Activated CD8-positive, alpha-beta T cell treated with anti-CD3 and anti-CD28 coated beads, Interleukin-2, amount 10 ng/mL, durations not matched to agents 7 days and 5 days (primary cell): Measurements from ENCODE around the gene DNASE1L2. TPM values are rescaled to one million over a fixed set of nuclear protein-coding genes. Genes with fewer than 3 reads are reported as not detected.

Experiments
- ATAC-seq: fragments of 150-1000 bp; cut with Tn5 transposase; one replicate; pipeline ENCODE4 v1.10.0; 2021; ENCODE audit warnings: moderate library complexity
- CTCF ChIA-PET: fragments of 350-600 bp; sonication (Branson Sonifier 250); formaldehyde crosslinking; loops from one replicate; lab custom pipeline; 2021; ENCODE audit warnings: antibody characterized with exemption; lab: Charles Lee
- POLR2A ChIA-PET: fragments of 350-600 bp; sonication (Branson Sonifier 250); formaldehyde crosslinking; loops from one replicate; lab custom pipeline; 2021; ENCODE audit warnings: antibody characterized with exemption; lab: Charles Lee
- DNase-seq: peaks from one replicate; pipeline ENCODE4 v3.0.0-alpha.2; 2020
- H3K27ac Mint-ChIP-seq: one replicate; pipeline ENCODE4 v1.8.0; 2021; ENCODE audit warnings: mild to moderate bottlenecking, mixed read lengths
- H3K27me3 Mint-ChIP-seq: one replicate; pipeline ENCODE4 v1.8.0; 2021; ENCODE audit warnings: low read depth, mixed read lengths
- H3K36me3 Mint-ChIP-seq: one replicate; pipeline ENCODE4 v1.8.0; 2021; ENCODE audit warnings: low read depth, mixed read lengths
- H3K4me1 Mint-ChIP-seq: one replicate; pipeline ENCODE4 v1.8.0; 2021; ENCODE audit warnings: low read depth, mixed read lengths
- H3K4me3 Mint-ChIP-seq: one replicate; pipeline ENCODE4 v1.8.0; 2021; ENCODE audit warnings: mild to moderate bottlenecking, mixed read lengths
- H3K9me3 Mint-ChIP-seq: one replicate; pipeline ENCODE4 v1.8.0; 2022; ENCODE audit warnings: mixed read lengths; ENCODE audit not compliant: insufficient read depth
- total RNA-seq, 2 experiments: library from RNA; stranded (reverse); gene quantifications; one replicate each; pipeline ENCODE4 v1.2.3, GENCODE V29; 2021

Gene DNASE1L2
- total RNA-seq, 2 experiments from 2014 or later, result 3.3 to 4.1 TPM

DNA sequence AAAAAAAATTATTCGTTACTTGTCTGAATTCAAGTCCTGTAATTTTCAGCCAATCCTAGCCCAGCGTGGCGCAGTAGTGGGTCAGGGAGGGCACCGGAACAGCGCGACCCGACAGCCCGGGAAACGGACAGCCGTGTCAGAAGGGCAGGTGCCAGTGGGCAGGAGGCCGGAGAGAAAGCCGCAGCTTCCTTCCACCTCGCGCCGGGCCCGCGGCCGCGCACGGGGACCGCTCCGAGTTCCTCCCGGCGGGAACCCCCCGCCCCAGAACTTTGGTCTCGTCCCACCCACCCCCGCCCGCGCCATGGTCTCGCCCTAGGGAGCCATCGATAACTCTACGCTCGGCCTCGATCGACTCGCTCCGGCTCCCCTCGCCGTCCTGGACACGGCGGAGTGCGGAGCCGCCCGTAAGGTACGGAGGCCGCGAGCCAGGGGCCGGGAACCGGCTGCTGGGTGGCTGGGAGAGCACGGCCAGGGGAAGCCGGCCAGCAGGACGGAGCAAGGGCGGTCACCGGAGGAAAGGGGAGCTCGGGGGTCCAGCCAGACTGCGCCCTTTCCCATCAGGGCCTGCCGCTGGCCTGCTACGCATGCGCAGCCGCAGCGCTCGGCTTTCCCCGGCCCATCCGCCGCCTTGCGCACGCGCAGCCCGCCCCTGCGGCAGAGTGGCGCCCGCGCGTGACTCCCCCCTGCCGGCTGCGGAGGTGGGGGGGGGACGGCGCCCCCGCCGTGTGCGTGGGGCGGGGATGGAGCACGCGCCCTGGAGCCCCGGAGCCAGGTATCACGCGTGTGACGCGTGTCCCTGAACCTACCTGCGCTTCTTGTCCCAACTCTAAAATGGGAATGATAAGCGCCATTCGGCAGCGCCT, 30.9 kb upstream of the DNASE1L2 start, which contains the start of gene MLST8:
Gene MLST8, plus strand, starts transcription at position 351 of the 863 bp plus-strand sequence. CDS start 632 bp downstream, outside the sequence.
- Mint-ChIP-seq H3K36me3 (peaks cover 17% of the 10 kb centered on the region), H3K4me3 (peak within 1 kb of the TSS; percentile 86), H3K27me3 (peaks cover 9% of the 10 kb centered on the region), H3K9me3 (no peaks in the 10 kb centered on the region), H3K27ac (peak within 1 kb of the TSS; percentile 85), H3K4me1 (peaks cover 24% of the 10 kb centered on the region)
- peak; percentile 90 for DNase-seq
- ChIA-PET POLR2A (interaction anchor here (0.7 to 2.0 kb wide), 5 partner anchors 9 to 240 kb away, joined by 3 to 9 read pairs (median 4); partner anchors contain the start of genes ECI1, PGP, RPS2 and TRAF7), CTCF (interaction anchor here (1.1 to 2.1 kb wide), 3 partner anchors 9 to 50 kb away, joined by 3 to 6 read pairs (median 5); partner anchors contain the start of genes ECI1, PGP and TRAF7)
- ATAC-seq, result peak; percentile 79

DNA sequence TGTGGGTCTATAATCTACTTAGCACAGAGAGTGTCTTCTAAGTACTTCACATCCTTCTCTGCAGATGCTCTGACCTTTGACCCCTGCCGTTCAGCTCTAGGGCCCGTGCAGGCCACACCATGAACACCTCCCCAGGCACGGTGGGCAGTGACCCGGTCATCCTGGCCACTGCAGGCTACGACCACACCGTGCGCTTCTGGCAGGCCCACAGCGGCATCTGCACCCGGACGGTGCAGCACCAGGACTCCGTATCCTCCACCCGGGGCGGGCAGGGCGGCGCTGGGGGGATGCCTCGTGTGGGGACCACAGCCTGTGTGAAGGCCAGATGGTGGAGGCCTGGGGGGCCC, 30.3 kb upstream of the DNASE1L2 start:
- ChIA-PET CTCF (interaction anchor here (1.1 to 2.1 kb wide), 3 partner anchors 9 to 51 kb away, joined by 3 to 6 read pairs (median 5); partner anchors contain the start of genes ECI1, PGP and TRAF7), POLR2A (interaction anchor here (0.5 to 2.0 kb wide), 6 partner anchors 8 to 262 kb away, joined by 3 to 9 read pairs (median 4); partner anchors contain the start of genes ECI1, PGP, RPS2 and TRAF7)
- peak overlapping the region; percentile 84 for H3K27ac Mint-ChIP-seq
- peak overlapping the region; percentile 86 for H3K4me3 Mint-ChIP-seq
- no peak for DNase-seq
- H3K4me1 Mint-ChIP-seq, result peaks cover 24% of the 10 kb centered on the region
- ATAC-seq, result peak; percentile 12
- peaks cover 18% of the 10 kb centered on the region for H3K36me3 Mint-ChIP-seq
- H3K27me3 Mint-ChIP-seq, result peaks cover 5% of the 10 kb centered on the region
- no peaks in the 10 kb centered on the region for H3K9me3 Mint-ChIP-seq

DNA sequence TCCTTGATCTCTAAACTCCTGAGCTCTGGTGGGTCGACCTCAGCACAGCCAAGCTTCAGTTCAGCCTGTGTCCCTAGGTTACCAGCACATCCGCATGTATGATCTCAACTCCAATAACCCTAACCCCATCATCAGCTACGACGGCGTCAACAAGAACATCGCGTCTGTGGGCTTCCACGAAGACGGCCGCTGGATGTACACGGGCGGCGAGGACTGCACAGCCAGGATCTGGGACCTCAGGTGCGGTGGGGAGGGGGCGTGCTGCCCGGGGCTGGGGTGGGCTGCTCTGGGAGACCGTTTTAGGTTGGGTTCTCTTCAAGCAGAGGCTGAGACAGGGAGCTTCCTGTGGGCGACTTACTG, 29.8 kb upstream of the DNASE1L2 start:
- peaks cover 25% of the 10 kb centered on the region for H3K4me1 Mint-ChIP-seq
- no peak for ATAC-seq

DNA sequence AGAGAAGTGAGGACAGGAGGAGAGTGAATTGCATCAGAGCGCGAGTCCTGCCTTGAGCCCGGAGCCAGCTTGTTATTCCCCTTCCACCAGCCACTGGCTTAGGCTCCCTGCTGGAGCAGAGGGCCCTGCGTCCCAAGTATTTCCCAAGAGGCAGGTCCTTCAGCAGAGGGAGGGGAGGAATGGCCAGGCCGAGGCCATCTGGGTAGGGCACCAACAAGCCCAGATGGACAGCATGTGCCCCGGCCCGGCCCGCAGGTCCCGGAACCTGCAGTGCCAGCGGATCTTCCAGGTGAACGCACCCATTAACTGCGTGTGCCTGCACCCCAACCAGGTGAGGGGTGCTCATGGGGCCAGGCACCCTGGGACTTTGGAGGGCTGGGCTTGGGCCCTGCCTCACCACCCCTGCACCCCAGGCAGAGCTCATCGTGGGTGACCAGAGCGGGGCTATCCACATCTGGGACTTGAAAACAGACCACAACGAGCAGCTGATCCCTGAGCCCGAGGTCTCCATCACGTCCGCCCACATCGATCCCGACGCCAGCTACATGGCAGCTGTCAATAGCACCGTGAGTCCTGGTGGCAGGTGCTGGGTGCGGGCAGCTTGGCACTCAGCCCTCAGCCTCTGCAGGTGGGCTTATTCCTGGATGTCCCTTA, 29.3 kb upstream of the DNASE1L2 start:
- DNase-seq, result no peak
- no peaks in the 10 kb centered on the region for H3K9me3 Mint-ChIP-seq
- no peak for ATAC-seq
- H3K27ac Mint-ChIP-seq, result peak overlapping the region; percentile 84
- peaks cover 5% of the 10 kb centered on the region for H3K27me3 Mint-ChIP-seq
- peak overlapping the region; percentile 86 for H3K4me3 Mint-ChIP-seq
- CTCF ChIA-PET, result interaction anchor here (1.4 to 2.1 kb wide), 2 partner anchors 8 to 51 kb away, joined by 3 to 6 read pairs; partner anchors contain the start of genes PGP and TRAF7
- H3K4me1 Mint-ChIP-seq, result peaks cover 30% of the 10 kb centered on the region
- POLR2A ChIA-PET, result interaction anchor here (0.5 to 2.0 kb wide), 4 partner anchors 52 to 307 kb away, joined by 3 to 9 read pairs (median 3); partner anchors contain the start of gene TRAF7
- H3K36me3 Mint-ChIP-seq, result peaks cover 21% of the 10 kb centered on the region

More for the DNA sequence above, 29.8 kb upstream of the DNASE1L2 start:
- H3K9me3 Mint-ChIP-seq, result no peaks in the 10 kb centered on the region
- peak overlapping the region; percentile 84 for H3K27ac Mint-ChIP-seq
- ChIA-PET POLR2A (interaction anchor here (0.5 to 2.0 kb wide), 3 partner anchors 52 to 262 kb away, joined by 3 to 9 read pairs (median 3); partner anchors contain the start of gene TRAF7), CTCF (interaction anchor here (1.4 to 2.1 kb wide), 2 partner anchors 8 to 51 kb away, joined by 3 to 6 read pairs; partner anchors contain the start of genes PGP and TRAF7)
- peaks cover 5% of the 10 kb centered on the region for H3K27me3 Mint-ChIP-seq
- DNase-seq, result no peak
- H3K4me3 Mint-ChIP-seq, result peak overlapping the region; percentile 86
- peaks cover 18% of the 10 kb centered on the region for H3K36me3 Mint-ChIP-seq

DNA sequence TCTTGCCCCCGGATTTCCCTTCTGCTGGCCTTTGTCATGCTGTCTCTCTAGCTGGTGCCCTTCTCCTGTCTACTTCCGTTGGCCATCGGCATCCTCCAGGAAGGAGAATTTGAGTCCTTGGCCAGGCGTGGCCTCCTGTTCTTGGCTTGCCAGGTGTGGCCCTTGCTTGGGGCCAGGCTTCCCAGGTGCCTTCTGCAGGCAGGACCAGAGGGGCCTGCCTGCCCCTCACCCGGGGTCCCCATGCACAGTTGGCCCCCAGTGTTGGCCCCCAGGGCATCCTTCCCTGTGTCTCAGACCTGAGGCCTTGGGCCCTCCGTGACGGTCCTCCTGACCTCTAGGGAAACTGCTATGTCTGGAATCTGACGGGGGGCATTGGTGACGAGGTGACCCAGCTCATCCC, 28.4 kb upstream of the DNASE1L2 start:
- H3K9me3 Mint-ChIP-seq, result no peaks in the 10 kb centered on the region
- H3K27me3 Mint-ChIP-seq, result no peaks in the 10 kb centered on the region
- ATAC-seq (no peak), DNase-seq (no peak)
- H3K27ac Mint-ChIP-seq, result peak overlapping the region; percentile 26
- CTCF ChIA-PET, result no interaction called here
- H3K4me3 Mint-ChIP-seq, result peak overlapping the region; percentile 86
- H3K4me1 Mint-ChIP-seq, result peaks cover 37% of the 10 kb centered on the region
- POLR2A ChIA-PET, result interaction anchor here (1.5 kb wide), 1 partner anchor 307 kb away, joined by 3 read pairs; no protein-coding TSS in a partner anchor
- H3K36me3 Mint-ChIP-seq, result peaks cover 28% of the 10 kb centered on the region

DNA sequence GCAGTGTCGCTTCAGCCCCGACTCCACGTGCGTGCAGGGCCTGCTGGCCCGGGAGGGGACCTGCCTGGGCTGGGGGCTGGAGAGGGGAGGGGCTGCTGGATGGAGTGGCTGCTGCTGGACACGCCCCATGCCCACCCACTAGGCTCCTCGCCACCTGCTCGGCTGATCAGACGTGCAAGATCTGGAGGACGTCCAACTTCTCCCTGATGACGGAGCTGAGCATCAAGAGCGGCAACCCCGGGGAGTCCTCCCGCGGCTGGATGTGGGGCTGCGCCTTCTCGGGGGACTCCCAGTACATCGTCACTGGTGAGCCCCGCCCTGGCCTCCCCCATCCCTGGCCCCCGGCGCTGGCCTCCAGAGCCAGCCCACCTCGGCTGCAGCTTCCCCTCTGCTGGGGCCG, 27.9 kb upstream of the DNASE1L2 start:
- no peaks in the 10 kb centered on the region for H3K27me3 Mint-ChIP-seq
- POLR2A ChIA-PET, result interaction anchor here (1.5 kb wide), 1 partner anchor 306 kb away, joined by 3 read pairs; no protein-coding TSS in a partner anchor
- CTCF ChIA-PET, result no interaction called here

DNA sequence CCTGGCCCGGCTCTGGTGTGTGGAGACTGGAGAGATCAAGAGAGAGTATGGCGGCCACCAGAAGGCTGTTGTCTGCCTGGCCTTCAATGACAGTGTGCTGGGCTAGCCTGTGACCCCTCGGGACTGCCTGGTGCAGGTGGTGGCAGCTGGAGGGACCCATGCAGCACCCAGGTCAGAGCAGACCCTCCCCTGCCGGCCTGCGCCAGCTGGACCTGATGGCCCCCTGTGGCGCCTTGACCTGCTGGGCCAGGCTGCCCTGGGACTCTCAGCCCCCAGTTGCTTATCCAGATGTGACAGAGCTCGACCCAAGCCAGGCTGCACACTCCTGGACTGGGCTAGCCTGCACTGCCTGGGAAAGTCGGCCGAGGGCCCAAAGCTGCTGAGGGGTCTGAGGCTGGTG, 27.5 kb upstream of the DNASE1L2 start:
- CTCF ChIA-PET, result no interaction called here
- POLR2A ChIA-PET, result interaction anchor here (1.0 to 1.5 kb wide), 2 partner anchors 54 to 306 kb away, joined by 3 read pairs; no protein-coding TSS in a partner anchor

More for the DNA sequence above, 27.9 kb upstream of the DNASE1L2 start:
- no peaks in the 10 kb centered on the region for H3K9me3 Mint-ChIP-seq
- H3K4me1 Mint-ChIP-seq, result peaks cover 41% of the 10 kb centered on the region
- DNase-seq, result no peak
- no peak overlapping the region for H3K27ac Mint-ChIP-seq
- H3K36me3 Mint-ChIP-seq, result peaks cover 31% of the 10 kb centered on the region
- no peak for ATAC-seq
- H3K4me3 Mint-ChIP-seq, result no peak overlapping the region

DNA sequence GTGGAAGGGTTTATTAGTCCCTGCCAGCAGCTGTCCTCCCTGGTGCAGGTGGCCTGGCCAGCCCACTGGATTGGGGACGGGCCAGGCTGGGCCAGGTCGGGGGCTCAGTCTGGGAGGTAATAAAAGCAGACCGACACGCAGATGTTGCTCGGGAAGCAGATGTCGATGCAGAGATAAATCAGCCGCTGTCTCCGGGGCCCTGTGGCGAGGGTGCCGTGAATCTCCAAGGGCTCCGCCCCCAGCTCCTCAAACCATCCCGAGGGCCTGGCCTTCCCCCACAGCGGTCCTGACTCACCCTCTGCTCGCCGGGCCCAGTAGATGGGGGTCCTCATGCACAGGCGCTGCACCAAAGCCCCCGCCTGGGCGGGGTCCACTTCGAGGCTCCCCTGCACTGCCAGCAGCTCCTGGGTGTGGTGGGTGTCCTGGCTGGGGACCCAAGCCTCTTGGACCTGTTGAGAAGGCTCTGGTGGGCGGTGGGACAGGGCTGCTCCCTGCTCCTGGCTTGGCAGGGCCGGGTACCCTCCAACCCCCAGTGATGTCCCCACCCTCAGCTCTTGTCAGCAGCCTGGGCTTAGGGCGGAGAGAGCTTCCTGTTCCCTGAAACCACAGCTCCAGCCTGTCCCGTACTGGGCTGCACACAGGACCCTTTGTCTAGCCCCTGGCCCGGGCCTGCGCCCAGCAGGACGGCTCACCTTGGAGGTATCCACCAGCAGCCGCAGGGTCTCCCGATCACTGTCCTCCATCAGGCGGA, 26.8 kb upstream of the DNASE1L2 start:
- POLR2A ChIA-PET, result interaction anchor here (1.0 kb wide), 1 partner anchor 55 kb away, joined by 3 read pairs; no protein-coding TSS in a partner anchor
- CTCF ChIA-PET, result no interaction called here
- Mint-ChIP-seq H3K27me3 (no peaks in the 10 kb centered on the region), H3K27ac (no peak overlapping the region), H3K36me3 (peaks cover 34% of the 10 kb centered on the region), H3K4me1 (peaks cover 42% of the 10 kb centered on the region), H3K4me3 (no peak overlapping the region), H3K9me3 (no peaks in the 10 kb centered on the region)
- ATAC-seq (no peak), DNase-seq (no peak)

More for the DNA sequence above, 27.5 kb upstream of the DNASE1L2 start:
- DNase-seq, result no peak
- no peak overlapping the region for H3K27ac Mint-ChIP-seq
- H3K36me3 Mint-ChIP-seq, result peaks cover 34% of the 10 kb centered on the region
- peaks cover 44% of the 10 kb centered on the region for H3K4me1 Mint-ChIP-seq
- H3K27me3 Mint-ChIP-seq, result no peaks in the 10 kb centered on the region
- H3K9me3 Mint-ChIP-seq, result no peaks in the 10 kb centered on the region
- H3K4me3 Mint-ChIP-seq, result no peak overlapping the region
- ATAC-seq, result no peak

DNA sequence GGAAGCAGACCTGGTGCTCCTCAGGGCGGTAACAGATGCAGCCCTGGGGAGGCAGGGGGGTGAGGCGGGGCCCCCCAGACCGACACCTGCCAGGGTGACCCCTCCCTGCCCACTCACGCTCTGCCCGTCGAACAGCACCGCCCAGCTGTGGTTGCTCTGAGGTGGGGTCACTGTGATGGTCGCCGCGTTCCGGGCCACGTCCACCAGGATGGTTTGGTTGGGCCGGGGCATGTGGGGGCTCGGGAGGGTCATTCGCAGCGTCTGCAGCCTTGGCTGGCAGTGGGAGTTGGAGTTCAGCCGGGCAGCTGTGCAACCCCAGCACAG, 26.3 kb upstream of the DNASE1L2 start:
- Mint-ChIP-seq H3K9me3 (no peaks in the 10 kb centered on the region), H3K4me3 (no peak overlapping the region), H3K36me3 (peaks cover 34% of the 10 kb centered on the region), H3K27ac (no peak overlapping the region), H3K27me3 (no peaks in the 10 kb centered on the region), H3K4me1 (peaks cover 37% of the 10 kb centered on the region)
- ATAC-seq (no peak), DNase-seq (no peak)
- CTCF ChIA-PET, result no interaction called here
- POLR2A ChIA-PET, result no interaction called here

DNA sequence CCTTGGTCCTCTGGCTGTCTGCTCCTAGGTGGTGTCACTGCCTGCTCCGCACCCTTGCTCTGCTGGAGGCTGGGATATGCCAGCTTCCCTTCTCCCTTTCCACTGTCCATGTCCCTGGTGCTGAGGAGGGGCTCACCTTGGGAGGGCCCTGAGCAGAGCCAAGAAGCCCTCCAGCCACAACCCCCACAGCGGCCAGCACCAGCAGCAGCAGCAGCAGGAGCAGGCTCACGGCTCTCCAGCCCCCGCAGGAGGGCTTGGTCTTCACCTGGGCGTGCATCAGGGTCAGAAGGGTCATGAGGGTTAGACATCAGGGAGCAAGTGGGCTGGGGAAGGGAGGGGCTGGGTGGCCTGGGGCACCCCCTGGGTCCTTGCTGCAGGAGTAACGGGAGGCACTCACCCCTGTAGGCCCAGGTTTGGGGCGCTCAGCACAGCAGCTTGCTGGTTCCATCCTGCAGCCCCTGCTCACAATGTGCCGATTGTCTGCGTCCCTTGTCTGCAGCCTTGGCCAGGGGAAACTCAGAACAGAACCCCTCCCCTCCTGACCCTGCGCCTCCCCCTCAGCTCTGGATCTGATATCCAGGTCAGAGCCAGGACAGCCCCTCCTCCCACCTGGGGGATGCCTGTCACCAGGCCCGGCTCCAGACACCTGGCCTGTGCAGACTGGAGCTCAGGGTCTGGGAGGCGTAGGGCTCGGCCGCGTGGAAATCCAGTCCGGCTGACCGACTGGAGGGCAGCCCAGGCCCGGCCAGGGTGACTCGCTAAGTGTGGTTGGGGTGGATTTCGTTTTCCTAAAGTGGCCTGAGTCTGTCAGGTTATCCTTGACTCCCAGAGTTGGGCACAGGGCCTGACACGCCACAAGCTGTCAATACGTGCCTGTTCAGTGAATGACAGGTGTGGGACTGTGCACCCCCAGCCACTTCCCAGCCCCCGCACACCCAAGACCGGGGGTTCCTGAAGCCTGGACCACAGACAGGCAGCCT, 25.6 kb upstream of the DNASE1L2 start, which contains the start of gene BRICD5:
Gene BRICD5, minus strand, starts transcription at position 478 of the 980 bp plus-strand sequence. Its CDS starts 30 bp downstream, at position 448.
- POLR2A ChIA-PET, result no interaction called here
- H3K4me3 Mint-ChIP-seq, result no peak within 1 kb of the TSS

More for the DNA sequence above, 25.6 kb upstream of the DNASE1L2 start, which contains the start of gene BRICD5:
- Mint-ChIP-seq H3K9me3 (no peaks in the 10 kb centered on the region), H3K36me3 (peaks cover 34% of the 10 kb centered on the region), H3K4me1 (peaks cover 38% of the 10 kb centered on the region), H3K27me3 (no peaks in the 10 kb centered on the region), H3K27ac (peak within 1 kb of the TSS; percentile 46)
- no peak for DNase-seq
- no peak for ATAC-seq
- CTCF ChIA-PET, result interaction anchor here (0.9 kb wide), 1 partner anchor 14 kb away, joined by 3 read pairs; no protein-coding TSS in a partner anchor
